ENCODE results near the gene SLC49A3. TPM values are rescaled to one million over a fixed set of nuclear protein-coding genes. Genes with fewer than 3 reads are reported as not detected.

Gene SLC49A3
- total and polyA plus RNA-seq, 10 donors, result 5.6 to 28.8 (median 17.0) TPM

- 93 to 96% (median 95%) methylated on average over 15 to 17 of the region's 17 CpGs for WGBS, 5 donors
- no peak for TF ChIP-seq CTCF (IDR thresholded peaks at IDR 0.05 in 8 of 11, conservative IDR thresholded peaks at IDR 0.05 in 3 of 11)
- no peak for TF ChIP-seq POLR2AphosphoS5 (IDR thresholded peaks at IDR 0.05)
- no peak for TF ChIP-seq POLR2A (IDR thresholded peaks at IDR 0.05)
- peaks cover 0 to 34% (median 6%) of the 10 kb centered on the region in 7 donors for H3K27me3 ChIP-seq (replicated peaks in 1 of 7)
- no peaks in the 10 kb centered on the region for H3K36me3 ChIP-seq
- no peaks in the 10 kb centered on the region for H3K4me1 ChIP-seq
- DNase-seq, result peak; percentile 67
- no peaks in the 10 kb centered on the region for H3K9me3 ChIP-seq
- no peak overlapping the region for H3K4me3 ChIP-seq
- H3K27ac ChIP-seq, result no peak overlapping the region
- intact Hi-C loops (cut with DNase I; ENCODE audit: low total_unique reads), result no loop called here
These were observed 34.5 kb downstream of the SLC49A3 start for GRCh38 chr4:654503-654845.

GRCh38 chr4:653831-654502 lies 35.0 kb downstream of the SLC49A3 start:
- intact Hi-C loops (cut with DNase I; ENCODE audit: low total_unique reads), result no loop called here
- TF ChIP-seq POLR2AphosphoS5 (IDR thresholded peaks at IDR 0.05) (no peak), CTCF (IDR thresholded peaks at IDR 0.05 in 8 of 11, conservative IDR thresholded peaks at IDR 0.05 in 3 of 11) (no peak), POLR2A (IDR thresholded peaks at IDR 0.05) (no peak)
- H3K4me1 ChIP-seq, result no peaks in the 10 kb centered on the region
- H3K27me3 ChIP-seq (replicated peaks in 1 of 7), result peaks cover 0 to 37% (median 9%) of the 10 kb centered on the region in 7 donors
- H3K9me3 ChIP-seq, result no peaks in the 10 kb centered on the region
- H3K4me3 ChIP-seq, result no peak overlapping the region
- WGBS, 5 donors, result 82 to 89% (median 87%) methylated on average over 14 to 29 of the region's 29 CpGs
- no peak overlapping the region for H3K27ac ChIP-seq
- peak; percentile 51 for DNase-seq
- H3K36me3 ChIP-seq, result no peaks in the 10 kb centered on the region

- no peaks in the 10 kb centered on the region for H3K36me3 ChIP-seq
- H3K27ac ChIP-seq, result no peak overlapping the region
- TF ChIP-seq POLR2A (IDR thresholded peaks at IDR 0.05) (no peak), CTCF (IDR thresholded peaks at IDR 0.05 in 8 of 11, conservative IDR thresholded peaks at IDR 0.05 in 3 of 11) (no peak), POLR2AphosphoS5 (IDR thresholded peaks at IDR 0.05) (no peak)
- H3K9me3 ChIP-seq, result no peaks in the 10 kb centered on the region
- 82 to 90% (median 89%) methylated on average over 21 to 35 of the region's 35 CpGs for WGBS, 5 donors
- no peaks in the 10 kb centered on the region for H3K4me1 ChIP-seq
- DNase-seq, result peak; percentile 74
- peaks cover 0 to 44% (median 9%) of the 10 kb centered on the region in 7 donors for H3K27me3 ChIP-seq (replicated peaks in 1 of 7)
- intact Hi-C loops (cut with DNase I; ENCODE audit: low total_unique reads), result no loop called here
- no peak overlapping the region for H3K4me3 ChIP-seq
These were observed 35.7 kb downstream of the SLC49A3 start for GRCh38 chr4:653080-653821.
